ENCODE results near the gene TSPEAR. TPM values are rescaled to one million over a fixed set of nuclear protein-coding genes. Genes with fewer than 3 reads are reported as not detected.

TSPEAR gene
- total and polyA plus RNA-seq, 2 donors (not counting 1 experiment from before 2014, with no cell fraction given): not detected

GRCh38 chr21:44732263-44732662 lies 20.9 kb upstream of the TSPEAR start:
- no peak overlapping the region for H3K9ac ChIP-seq (ENCODE audit: insufficient read depth, low read length)
- H3K9me3 ChIP-seq (ENCODE audit: control insufficient read depth, insufficient read depth, low read depth, low read length): no peaks in the 10 kb centered on the region
- H3K36me3 ChIP-seq (ENCODE audit: control insufficient read depth, insufficient read depth, low read length): no peaks in the 10 kb centered on the region
- H3K79me2 ChIP-seq (ENCODE audit: control insufficient read depth, insufficient read depth, low read length): no peaks in the 10 kb centered on the region
- TF ChIP-seq, protein P1, sequence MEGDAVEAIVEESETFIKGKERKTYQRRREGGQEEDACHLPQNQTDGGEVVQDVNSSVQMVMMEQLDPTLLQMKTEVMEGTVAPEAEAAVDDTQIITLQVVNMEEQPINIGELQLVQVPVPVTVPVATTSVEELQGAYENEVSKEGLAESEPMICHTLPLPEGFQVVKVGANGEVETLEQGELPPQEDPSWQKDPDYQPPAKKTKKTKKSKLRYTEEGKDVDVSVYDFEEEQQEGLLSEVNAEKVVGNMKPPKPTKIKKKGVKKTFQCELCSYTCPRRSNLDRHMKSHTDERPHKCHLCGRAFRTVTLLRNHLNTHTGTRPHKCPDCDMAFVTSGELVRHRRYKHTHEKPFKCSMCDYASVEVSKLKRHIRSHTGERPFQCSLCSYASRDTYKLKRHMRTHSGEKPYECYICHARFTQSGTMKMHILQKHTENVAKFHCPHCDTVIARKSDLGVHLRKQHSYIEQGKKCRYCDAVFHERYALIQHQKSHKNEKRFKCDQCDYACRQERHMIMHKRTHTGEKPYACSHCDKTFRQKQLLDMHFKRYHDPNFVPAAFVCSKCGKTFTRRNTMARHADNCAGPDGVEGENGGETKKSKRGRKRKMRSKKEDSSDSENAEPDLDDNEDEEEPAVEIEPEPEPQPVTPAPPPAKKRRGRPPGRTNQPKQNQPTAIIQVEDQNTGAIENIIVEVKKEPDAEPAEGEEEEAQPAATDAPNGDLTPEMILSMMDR (conservative IDR thresholded peaks at IDR 0.05 in 1 of 2, IDR thresholded peaks at IDR 0.05 in 1 of 2; ENCODE audit: low read depth in 1 of 2, low read length in 2 of 2): no peak
- no peaks in the 10 kb centered on the region for H4K20me1 ChIP-seq (ENCODE audit: control insufficient read depth, extremely low read depth, insufficient read depth, low read length)
- H3K4me1 ChIP-seq (ENCODE audit: control insufficient read depth, extremely low read depth, insufficient read depth, low read length): no peaks in the 10 kb centered on the region
- no peak overlapping the region for H2AFZ ChIP-seq (ENCODE audit: low read length)
- no peak overlapping the region for H3K4me2 ChIP-seq (ENCODE audit: extremely low read depth, insufficient read depth, low read length)
- H3K4me3 ChIP-seq (replicated peaks in 1 of 4; ENCODE audit: control extremely low read depth in 1 of 4, insufficient read depth in 1 of 4, low read depth in 3 of 4, low read length in 4 of 4): no peak overlapping the region
- no peak overlapping the region for H3K27ac ChIP-seq (ENCODE audit: insufficient read depth, low read length)
- H3K27me3 ChIP-seq (ENCODE audit: control insufficient read depth, insufficient read depth, low read length): no peaks in the 10 kb centered on the region
- DNase-seq (ENCODE audit: low read depth in 2 of 2): no peak

DNA sequence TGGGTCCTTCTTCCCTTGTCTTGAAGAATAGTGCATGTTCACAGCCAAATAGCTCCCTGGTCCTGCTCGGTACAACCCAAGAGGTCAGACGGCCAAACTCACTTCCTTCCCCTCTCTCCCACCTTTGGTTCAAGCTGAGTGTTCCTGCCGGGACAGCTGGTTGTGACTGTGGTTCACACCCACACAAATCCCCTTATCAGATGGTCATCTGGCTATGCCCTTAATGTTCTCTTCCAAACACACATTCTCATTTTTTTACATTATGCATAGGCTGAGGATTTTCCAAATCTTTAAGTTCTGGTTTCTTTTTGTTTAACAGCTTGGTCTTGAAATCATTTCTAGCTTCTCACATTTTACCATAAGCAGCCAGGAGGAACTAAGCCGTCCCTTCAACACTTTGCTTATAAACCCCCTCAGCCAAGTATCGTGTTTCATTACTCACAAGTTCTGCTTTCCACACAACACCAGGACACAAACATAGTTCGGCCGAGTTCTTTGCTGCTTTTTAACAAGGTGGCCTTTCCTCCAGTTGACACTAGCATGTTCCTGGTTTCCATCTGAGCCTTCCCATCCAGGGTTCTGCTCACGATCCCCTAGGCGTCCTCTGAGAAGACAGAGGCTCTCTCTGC lies 19.7 kb upstream of the TSPEAR start:
- Histone ChIP-seq H3K79me2 (ENCODE audit: control insufficient read depth, insufficient read depth, low read length) (no peaks in the 10 kb centered on the region), H3K27me3 (ENCODE audit: control insufficient read depth, insufficient read depth, low read length) (no peaks in the 10 kb centered on the region), H3K9me3 (ENCODE audit: control insufficient read depth, insufficient read depth, low read depth, low read length) (no peaks in the 10 kb centered on the region), H3K4me2 (ENCODE audit: extremely low read depth, insufficient read depth, low read length) (no peak overlapping the region), H3K4me3 (replicated peaks in 1 of 4; ENCODE audit: control extremely low read depth in 1 of 4, insufficient read depth in 1 of 4, low read depth in 3 of 4, low read length in 4 of 4) (no peak overlapping the region), H2AFZ (ENCODE audit: low read length) (no peak overlapping the region), H3K36me3 (ENCODE audit: control insufficient read depth, insufficient read depth, low read length) (no peaks in the 10 kb centered on the region), H4K20me1 (ENCODE audit: control insufficient read depth, extremely low read depth, insufficient read depth, low read length) (no peaks in the 10 kb centered on the region), H3K9ac (ENCODE audit: insufficient read depth, low read length) (no peak overlapping the region), H3K27ac (ENCODE audit: insufficient read depth, low read length) (no peak overlapping the region), H3K4me1 (ENCODE audit: control insufficient read depth, extremely low read depth, insufficient read depth, low read length) (no peaks in the 10 kb centered on the region)
- TF ChIP-seq, protein P1 (conservative IDR thresholded peaks at IDR 0.05 in 1 of 2, IDR thresholded peaks at IDR 0.05 in 1 of 2; ENCODE audit: low read depth in 1 of 2, low read length in 2 of 2): no peak
- no peak for TF ChIP-seq EZH2 (IDR thresholded peaks at IDR 0.05; ENCODE audit: low read length, missing control alignments)
- DNase-seq (ENCODE audit: low read depth in 2 of 2): no peak

DNA sequence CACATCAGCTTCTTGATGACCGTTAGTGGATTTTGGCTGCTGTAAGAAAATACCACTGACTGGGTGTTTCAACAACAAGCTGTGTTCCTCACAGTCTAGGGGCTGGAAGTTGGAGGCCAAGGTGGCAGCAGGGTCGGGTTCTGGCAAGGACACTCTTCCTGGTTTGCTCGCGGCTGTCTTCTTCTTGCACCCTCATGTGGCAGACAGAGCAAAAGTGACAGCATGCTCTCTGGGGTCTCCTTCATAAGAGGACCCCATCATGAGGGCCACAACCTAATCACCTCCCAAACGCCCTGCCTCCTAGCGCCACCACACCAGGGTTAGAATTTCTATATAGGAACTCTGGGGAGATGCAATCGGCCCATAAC lies 18.6 kb upstream of the TSPEAR start:
- DNase-seq (ENCODE audit: low read depth in 2 of 2): no peak
- TF ChIP-seq, protein P1 (conservative IDR thresholded peaks at IDR 0.05 in 1 of 2, IDR thresholded peaks at IDR 0.05 in 1 of 2; ENCODE audit: low read depth in 1 of 2, low read length in 2 of 2): no peak
- TF ChIP-seq EZH2 (IDR thresholded peaks at IDR 0.05; ENCODE audit: low read length, missing control alignments): no peak
- no peaks in the 10 kb centered on the region for H3K79me2 ChIP-seq (ENCODE audit: control insufficient read depth, insufficient read depth, low read length)

More for the DNA sequence above, 18.6 kb upstream of the TSPEAR start:
- Histone ChIP-seq H3K36me3 (ENCODE audit: control insufficient read depth, insufficient read depth, low read length) (no peaks in the 10 kb centered on the region), H3K4me3 (replicated peaks in 1 of 4; ENCODE audit: control extremely low read depth in 1 of 4, insufficient read depth in 1 of 4, low read depth in 3 of 4, low read length in 4 of 4) (no peak overlapping the region), H3K4me1 (ENCODE audit: control insufficient read depth, extremely low read depth, insufficient read depth, low read length) (no peaks in the 10 kb centered on the region), H3K27ac (ENCODE audit: insufficient read depth, low read length) (no peak overlapping the region), H3K27me3 (ENCODE audit: control insufficient read depth, insufficient read depth, low read length) (no peaks in the 10 kb centered on the region), H3K4me2 (ENCODE audit: extremely low read depth, insufficient read depth, low read length) (no peak overlapping the region), H4K20me1 (ENCODE audit: control insufficient read depth, extremely low read depth, insufficient read depth, low read length) (no peaks in the 10 kb centered on the region), H2AFZ (ENCODE audit: low read length) (no peak overlapping the region), H3K9ac (ENCODE audit: insufficient read depth, low read length) (no peak overlapping the region), H3K9me3 (ENCODE audit: control insufficient read depth, insufficient read depth, low read depth, low read length) (no peaks in the 10 kb centered on the region)

Measured in fibroblast of lung (primary cell).